Caco-2 (cell line): ENCODE measurements around the gene MTA1. TPM values are rescaled to one million over a fixed set of nuclear protein-coding genes. Genes with fewer than 3 reads are reported as not detected.

Experiments
- BruUV-seq: library from RNA; stranded (reverse); fragments of 400-500 nt; replicated peaks from 2 replicates; lab custom pipeline; 2021; lab: Mats Ljungman, UMichigan
- CTCF ChIA-PET: fragments of 300-600 bp; sonication (Branson Sonifier 250); formaldehyde crosslinking; loops from one replicate; lab custom pipeline; 2022; ENCODE audit warnings: antibody characterized with exemption; lab: Charles Lee
- POLR2A ChIA-PET: fragments of 300-600 bp; sonication (Branson Sonifier 250); formaldehyde crosslinking; loops from one replicate; lab custom pipeline; 2022; ENCODE audit warnings: antibody characterized with exemption; lab: Charles Lee
- DNase-seq, 2 experiments: peaks; one replicate each; pipeline versions ENCODE4 v3.0.0 to v3.0.0-alpha.2; 2020 to 2022
- H3K27me3 ChIP-seq: replicated peaks from 2 replicates; pipeline ENCODE4 v1.6.0; 2011; ENCODE audit warnings: low read length; ENCODE audit not compliant: control insufficient read depth, insufficient read depth
- H3K36me3 ChIP-seq: 2 replicates; pipeline ENCODE4 v1.5.1; 2011; ENCODE audit warnings: low read length; ENCODE audit not compliant: control insufficient read depth, insufficient read depth
- H3K4me1 ChIP-seq: fragments of 250-450 bp; sonication (Bioruptor Pico); 2 replicates; pipeline ENCODE4 v1.5.1; 2020; ENCODE audit warnings: mild to moderate bottlenecking
- H3K4me3 ChIP-seq: 2 replicates; pipeline ENCODE4 v1.5.1; 2011; ENCODE audit warnings: low read depth, mild to moderate bottlenecking, control low read depth, low read length
- H3K9me3 ChIP-seq: fragments of 250-450 bp; sonication (Bioruptor Pico); 2 replicates; pipeline ENCODE4 v1.5.1; 2020; ENCODE audit warnings: mild to moderate bottlenecking, moderate library complexity
- H3K27ac Mint-ChIP-seq: one replicate; pipeline ENCODE4 v1.8.0; 2022; ENCODE audit warnings: mixed read lengths; ENCODE audit not compliant: unreplicated experiment
- H3K27me3 Mint-ChIP-seq: one replicate; pipeline ENCODE4 v1.8.0; 2022; ENCODE audit warnings: mixed read lengths; ENCODE audit not compliant: insufficient read depth, unreplicated experiment
- H3K36me3 Mint-ChIP-seq: one replicate; pipeline ENCODE4 v1.8.0; 2022; ENCODE audit warnings: mild to moderate bottlenecking, mixed read lengths; ENCODE audit not compliant: insufficient read depth, unreplicated experiment
- H3K4me1 Mint-ChIP-seq: one replicate; pipeline ENCODE4 v1.8.0; 2022; ENCODE audit warnings: low read depth, mixed read lengths; ENCODE audit not compliant: unreplicated experiment
- H3K4me3 Mint-ChIP-seq: one replicate; pipeline ENCODE4 v1.8.0; 2022; ENCODE audit warnings: mild to moderate bottlenecking, moderate library complexity, mixed read lengths; ENCODE audit not compliant: unreplicated experiment
- H3K9me3 Mint-ChIP-seq: one replicate; pipeline ENCODE4 v1.8.0; 2022; ENCODE audit warnings: mixed read lengths; ENCODE audit not compliant: unreplicated experiment
- CTCF ChIP-seq, 2 experiments: fragments of 200-600 bp in 1 of 2; IDR thresholded peaks; 1 replicate in 1 of 2; 2 replicates in 1 of 2; pipeline versions ENCODE4 v1.5.1 to v1.8.0; 2011 to 2022; ENCODE audit warnings: antibody characterized with exemption in 1 of 2, control low read depth in 1 of 2, inconsistent platforms in 1 of 2, low read depth in 1 of 2, low read length in 1 of 2, mild to moderate bottlenecking in 1 of 2, moderate library complexity in 1 of 2; ENCODE audit not compliant: insufficient read depth in 1 of 2, severe bottlenecking in 1 of 2, unreplicated experiment in 1 of 2
- intact Hi-C: fragments of 100-400 bp; cut with micrococcal nuclease; formaldehyde crosslinking; loops from one replicate; pipeline ENCODE4 v1.10.0; 2022; ENCODE audit not compliant: unreplicated experiment
- total RNA-seq: library from RNA; stranded (reverse); gene quantifications from 2 replicates; pipeline ENCODE4 v1.2.3, GENCODE V29; 2022

The MTA1 gene
- total RNA-seq, 1 experiment from 2014 or later = 167 TPM

DNA sequence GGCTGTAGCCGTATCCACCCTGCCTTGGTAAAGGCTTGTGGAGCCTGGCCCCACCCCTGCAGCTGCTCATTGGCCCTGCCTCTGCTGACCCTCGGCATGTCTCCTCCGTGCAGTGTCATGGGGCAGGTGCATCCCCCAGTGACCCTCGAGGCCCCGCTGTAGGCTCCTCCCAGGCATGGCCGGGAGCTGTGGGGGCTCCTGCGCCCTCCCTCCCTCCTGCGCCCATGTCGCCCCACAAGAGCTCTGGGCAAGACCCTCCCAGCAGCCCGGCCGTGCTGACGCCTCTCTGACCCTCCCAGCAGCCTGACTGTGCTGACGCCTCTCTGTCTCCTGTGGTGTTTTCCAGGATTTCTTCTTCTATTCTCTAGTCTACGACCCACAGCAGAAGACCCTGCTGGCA is 34.2 kb downstream of the MTA1 start:
- no peak overlapping the region for H3K27ac Mint-ChIP-seq
- ChIA-PET CTCF (no interaction called here), POLR2A (no interaction called here)
- no peaks in the 10 kb centered on the region for H3K4me1 Mint-ChIP-seq
- peaks cover 3% of the 10 kb centered on the region for H3K36me3 ChIP-seq
- no peaks in the 10 kb centered on the region for H3K9me3 Mint-ChIP-seq
- H3K36me3 Mint-ChIP-seq = peaks cover 51% of the 10 kb centered on the region
- no peak overlapping the region for H3K4me3 ChIP-seq
- no peak for DNase-seq
- H3K4me1 ChIP-seq = no peaks in the 10 kb centered on the region
- intact Hi-C loops = no loop called here
- H3K27me3 ChIP-seq = no peaks in the 10 kb centered on the region
- no peaks in the 10 kb centered on the region for H3K9me3 ChIP-seq
- H3K4me3 Mint-ChIP-seq = no peak overlapping the region
- TF ChIP-seq CTCF (IDR thresholded peaks at IDR 0.05; ENCODE audit: insufficient read depth in 1 of 2, low read depth in 1 of 2, low read length in 1 of 2, severe bottlenecking in 1 of 2, unreplicated experiment in 1 of 2) = no peak
- H3K27me3 Mint-ChIP-seq = no peaks in the 10 kb centered on the region
- no TSS peak for BruUV-seq

- no peaks in the 10 kb centered on the region for H3K9me3 ChIP-seq
- no peak overlapping the region for H3K4me3 ChIP-seq
- no peak for TF ChIP-seq CTCF (IDR thresholded peaks at IDR 0.05; ENCODE audit: insufficient read depth in 1 of 2, low read depth in 1 of 2, low read length in 1 of 2, severe bottlenecking in 1 of 2, unreplicated experiment in 1 of 2)
- DNase-seq = no peak
- H3K27me3 ChIP-seq = no peaks in the 10 kb centered on the region
- peaks cover 51% of the 10 kb centered on the region for H3K36me3 Mint-ChIP-seq
- H3K4me1 ChIP-seq = no peaks in the 10 kb centered on the region
- H3K36me3 ChIP-seq = peaks cover 3% of the 10 kb centered on the region
- no TSS peak for BruUV-seq
- H3K4me3 Mint-ChIP-seq = no peak overlapping the region
- H3K27me3 Mint-ChIP-seq = no peaks in the 10 kb centered on the region
- H3K4me1 Mint-ChIP-seq = no peaks in the 10 kb centered on the region
- H3K9me3 Mint-ChIP-seq = no peaks in the 10 kb centered on the region
- intact Hi-C loops = no loop called here
- POLR2A ChIA-PET = no interaction called here
- H3K27ac Mint-ChIP-seq = no peak overlapping the region
- CTCF ChIA-PET = no interaction called here
These were observed 35.5 kb downstream of the MTA1 start for GRCh38 chr14:105455086-105455640.

DNA sequence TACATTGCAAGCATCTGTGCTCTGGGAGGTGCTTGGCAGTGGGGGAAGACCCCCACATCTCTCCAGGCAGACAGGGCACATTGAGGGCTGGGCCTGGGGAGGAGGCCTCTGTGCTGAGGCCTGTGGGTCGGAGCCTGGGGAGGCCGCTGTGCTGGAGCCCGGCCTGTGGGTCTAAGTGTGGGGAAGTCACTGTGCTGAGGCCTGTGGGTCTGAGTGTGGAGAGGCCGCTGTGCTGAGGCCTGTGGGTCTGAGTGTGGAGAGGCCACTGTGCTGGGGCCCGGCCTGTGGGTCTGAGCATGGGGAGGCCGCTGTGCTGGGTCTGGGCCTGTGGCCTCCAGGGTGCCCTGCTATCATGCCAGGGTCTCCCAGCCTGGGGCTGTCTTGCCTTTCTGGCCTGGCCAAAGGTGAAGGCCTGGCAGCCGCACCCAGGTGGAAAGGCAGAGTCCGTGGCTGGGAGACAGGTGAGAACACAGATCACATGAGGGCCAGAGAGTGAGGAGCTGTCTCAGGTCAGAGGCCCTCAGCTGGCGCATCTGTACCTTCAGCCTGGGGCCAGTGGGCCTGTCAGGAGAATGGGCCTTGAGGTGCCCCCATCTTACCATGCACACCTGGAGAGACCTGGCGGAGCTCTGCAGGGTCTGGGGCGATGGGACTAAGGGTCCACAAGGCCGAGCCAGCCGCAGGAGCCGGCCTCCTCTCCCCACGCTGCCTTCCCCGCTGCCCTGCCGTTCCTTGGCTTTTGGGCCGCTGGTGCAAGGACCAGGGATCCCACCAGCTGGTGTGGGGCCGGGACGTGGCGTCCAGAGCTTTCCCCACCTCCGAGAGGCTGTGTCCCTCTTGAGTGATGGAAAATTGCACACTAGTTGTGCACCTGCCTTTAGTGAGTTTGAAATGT is 36.4 kb downstream of the MTA1 start:
- Histone ChIP-seq H3K9me3 (no peaks in the 10 kb centered on the region), H3K4me3 (no peak overlapping the region), H3K4me1 (no peaks in the 10 kb centered on the region), H3K27me3 (no peaks in the 10 kb centered on the region), H3K36me3 (peaks cover 2% of the 10 kb centered on the region)
- Mint-ChIP-seq H3K9me3 (no peaks in the 10 kb centered on the region), H3K36me3 (peaks cover 59% of the 10 kb centered on the region), H3K4me3 (no peak overlapping the region), H3K27ac (no peak overlapping the region), H3K27me3 (no peaks in the 10 kb centered on the region), H3K4me1 (no peaks in the 10 kb centered on the region)
- BruUV-seq = no TSS peak
- CTCF ChIA-PET = interaction anchor here (1.6 kb wide), 1 partner anchor 34 kb away, joined by 6 read pairs; no protein-coding TSS in a partner anchor
- POLR2A ChIA-PET = no interaction called here
- no peak for TF ChIP-seq CTCF (IDR thresholded peaks at IDR 0.05; ENCODE audit: insufficient read depth in 1 of 2, low read depth in 1 of 2, low read length in 1 of 2, severe bottlenecking in 1 of 2, unreplicated experiment in 1 of 2)
- no peak for DNase-seq
- intact Hi-C loops = no loop called here
